Endometrial microvascular endothelial cells (primary cell): Measurements from ENCODE around the gene SERPINA3. TPM values are rescaled to one million over a fixed set of nuclear protein-coding genes. Genes with fewer than 3 reads are reported as not detected.

Experiments used
- in situ Hi-C: cut with HindIII; loops from 2 replicates; pipeline ENCODE4 v1.10.0; 2017; ENCODE audit warnings: low sequenced_read_pairs, low pct_unique_long_range_greater_than_20kb; ENCODE audit errors: inconsistent ontology term
- total RNA-seq: library from RNA; depleted of rRNA; stranded (reverse); fragments of >200 nt; gene quantifications from one replicate; pipeline ENCODE4 v1.2.3, GENCODE V29; 2015; ENCODE audit errors: inconsistent ontology term

Gene SERPINA3
- total RNA-seq, 1 donor from 2014 or later: not detected

- in situ Hi-C loops: no loop called here
These were observed 29.3 kb upstream of the SERPINA3 start for GRCh38 chr14:94582851-94583250.

GRCh38 chr14:94583557-94583956 lies 28.6 kb upstream of the SERPINA3 start:
- in situ Hi-C loops: no loop called here

- in situ Hi-C loops: no loop called here
These were observed 27.5 kb upstream of the SERPINA3 start for GRCh38 chr14:94584591-94585280.

GRCh38 chr14:94586635-94587034 lies 25.6 kb upstream of the SERPINA3 start:
- in situ Hi-C loops: no loop called here

GRCh38 chr14:94588311-94588710 lies 23.9 kb upstream of the SERPINA3 start:
- in situ Hi-C loops: no loop called here

GRCh38 chr14:94591073-94591472 lies 21.1 kb upstream of the SERPINA3 start:
- in situ Hi-C loops: no loop called here

- in situ Hi-C loops: no loop called here
These were observed 20.3 kb upstream of the SERPINA3 start for GRCh38 chr14:94591871-94592270.

- in situ Hi-C loops: no loop called here
These were observed 19.7 kb upstream of the SERPINA3 start for GRCh38 chr14:94592457-94592856.

GRCh38 chr14:94593376-94593748 lies 18.8 kb upstream of the SERPINA3 start:
- in situ Hi-C loops: no loop called here

GRCh38 chr14:94593749-94594431 lies 18.3 kb upstream of the SERPINA3 start:
- in situ Hi-C loops: no loop called here

GRCh38 chr14:94594441-94594840 lies 17.8 kb upstream of the SERPINA3 start:
- in situ Hi-C loops: no loop called here

- in situ Hi-C loops: no loop called here
These were observed 16.3 kb upstream of the SERPINA3 start for GRCh38 chr14:94595912-94596311.

GRCh38 chr14:94596361-94596760 lies 15.8 kb upstream of the SERPINA3 start:
- in situ Hi-C loops: no loop called here

GRCh38 chr14:94597788-94598187 lies 14.4 kb upstream of the SERPINA3 start:
- in situ Hi-C loops: no loop called here

- in situ Hi-C loops: no loop called here
These were observed 13.7 kb upstream of the SERPINA3 start for GRCh38 chr14:94598506-94598815.

- in situ Hi-C loops: no loop called here
These were observed 13.2 kb upstream of the SERPINA3 start for GRCh38 chr14:94598816-94599655.

- in situ Hi-C loops: no loop called here
These were observed 12.6 kb upstream of the SERPINA3 start for GRCh38 chr14:94599656-94600004.

GRCh38 chr14:94600148-94600545 lies 12.0 kb upstream of the SERPINA3 start:
- in situ Hi-C loops: no loop called here

GRCh38 chr14:94601884-94602391 lies 10.3 kb upstream of the SERPINA3 start:
- in situ Hi-C loops: no loop called here

GRCh38 chr14:94602722-94603121 lies 9.5 kb upstream of the SERPINA3 start:
- in situ Hi-C loops: no loop called here
